Esophagus muscularis mucosa (tissue), 4 donors: ENCODE results near the gene SLC30A2. TPM values are rescaled to one million over a fixed set of nuclear protein-coding genes. Genes with fewer than 3 reads are reported as not detected.

Experiments used
- DNase-seq: peaks from one replicate; pipeline ENCODE4 v3.0.0-alpha.2; 2017; ENCODE audit errors: extremely low spot score
- H3K27ac ChIP-seq, 4 donors: fragments of 200-600 bp; sonication (generic); replicated peaks in 1 of 4; 1 replicate in 3 of 4; 2 replicates in 1 of 4; pipeline ENCODE4 v1.5.1; 2016 to 2019; ENCODE audit warnings: mild to moderate bottlenecking in 1 of 4
- H3K27me3 ChIP-seq, 4 donors: fragments of 200-600 bp; sonication (generic); one replicate each; pipeline versions ENCODE4 v1.5.1 to v1.6.0; 2016 to 2019
- H3K36me3 ChIP-seq, 4 donors: fragments of 200-600 bp; sonication (generic); one replicate each; pipeline ENCODE4 v1.5.1; 2016 to 2019
- H3K4me1 ChIP-seq, 4 donors: fragments of 200-600 bp; sonication (generic); one replicate each; pipeline ENCODE4 v1.5.1; 2016 to 2019
- H3K4me3 ChIP-seq, 4 donors: fragments of 200-600 bp; sonication (generic); 1 replicate in 2 of 4; 2 replicates in 2 of 4; pipeline ENCODE4 v1.5.1; 2016 to 2019; ENCODE audit warnings: mild to moderate bottlenecking in 4 of 4, moderate library complexity in 1 of 4
- H3K9me3 ChIP-seq, 4 donors: fragments of 200-600 bp; sonication (generic); 1 replicate in 3 of 4; 2 replicates in 1 of 4; pipeline ENCODE4 v1.5.1; 2016 to 2019
- CTCF ChIP-seq, 3 experiments: fragments of 200-600 bp in 2 of 3; fragments of 450-650 bp in 1 of 3; sonication (generic) in 2 of 3; IDR thresholded peaks; one replicate each; pipeline ENCODE4 v1.5.1; 2017 to 2019; ENCODE audit warnings: antibody characterized with exemption in 3 of 3, mild to moderate bottlenecking in 2 of 3, moderate library complexity in 1 of 3
- EP300 ChIP-seq: sonication (generic); formaldehyde crosslinking; IDR thresholded peaks from one replicate; pipeline ENCODE4 v1.6.1; 2017; ENCODE audit warnings: antibody characterized with exemption
- POLR2A ChIP-seq: fragments of 450-650 bp; IDR thresholded peaks from one replicate; pipeline ENCODE4 v1.6.1; 2017; ENCODE audit warnings: antibody characterized with exemption, moderate library complexity, mild to moderate bottlenecking, low read depth
- POLR2AphosphoS5 ChIP-seq, 2 donors: sonication (generic); formaldehyde crosslinking; IDR thresholded peaks; one replicate each; pipeline ENCODE4 v1.6.1; 2017; ENCODE audit warnings: antibody characterized with exemption in 2 of 2
- WGBS: methylation state at CpG from one replicate; pipeline ENCODE4 v1.1.5; 2018; 5-methylcytosine and 5-hydroxymethylcytosine counted together
- intact Hi-C: fragments of 100-400 bp; cut with DNase I; formaldehyde crosslinking; loops from one replicate; pipeline ENCODE4 v1.15.1; 2023
- total RNA-seq, 4 donors: library from RNA; depleted of rRNA; stranded (reverse); fragments of >200 nt; gene quantifications; one replicate each; pipeline versions ENCODE4 v1.1.0 to v1.2.1, GENCODE V29; 2016

The SLC30A2 gene
- total RNA-seq, 4 donors from 2014 or later, result 0.17 TPM; not detected in 3

- peaks cover 10 to 41% (median 21%) of the 10 kb centered on the region in 4 donors for H3K4me1 ChIP-seq
- H3K27me3 ChIP-seq, result no peaks in the 10 kb centered on the region
- no peaks in the 10 kb centered on the region for H3K9me3 ChIP-seq
- intact Hi-C loops, result no loop called here
- no peak overlapping the region for H3K27ac ChIP-seq
- DNase-seq, result no peak
- no peak for TF ChIP-seq EP300
- TF ChIP-seq POLR2AphosphoS5 (IDR thresholded peaks at IDR 0.05), result no peak
- TF ChIP-seq CTCF (IDR thresholded peaks at IDR 0.05), result no peak
- TF ChIP-seq POLR2A, result no peak
- H3K36me3 ChIP-seq, result no peaks in the 10 kb centered on the region
- WGBS, result 64% methylated on average over 8 of the region's 8 CpGs
- no peak overlapping the region for H3K4me3 ChIP-seq
These were observed 26.1 kb downstream of the SLC30A2 start for GRCh38 chr1:26019641-26020315.

GRCh38 chr1:26017606-26018005 is 28.3 kb downstream of the SLC30A2 start:
- TF ChIP-seq CTCF (IDR thresholded peaks at IDR 0.05), result no peak
- TF ChIP-seq POLR2AphosphoS5 (IDR thresholded peaks at IDR 0.05), result no peak
- no peak for TF ChIP-seq POLR2A
- TF ChIP-seq EP300, result no peak
- no peak overlapping the region for H3K4me3 ChIP-seq
- intact Hi-C loops, result no loop called here
- H3K36me3 ChIP-seq, result no peaks in the 10 kb centered on the region
- H3K27me3 ChIP-seq, result no peaks in the 10 kb centered on the region
- no peak overlapping the region for H3K27ac ChIP-seq
- peaks cover 10 to 41% (median 20%) of the 10 kb centered on the region in 4 donors for H3K4me1 ChIP-seq
- H3K9me3 ChIP-seq, result no peaks in the 10 kb centered on the region
- no peak for DNase-seq
- WGBS, result 42% methylated on average over 6 of the region's 6 CpGs

- TF ChIP-seq POLR2AphosphoS5 (IDR thresholded peaks at IDR 0.05) (no peak), EP300 (no peak), CTCF (IDR thresholded peaks at IDR 0.05) (no peak)
- intact Hi-C loops, result no loop called here
- no peak for DNase-seq
- Histone ChIP-seq H3K36me3 (no peaks in the 10 kb centered on the region), H3K4me3 (no peak overlapping the region), H3K4me1 (peaks cover 6 to 35% (median 15%) of the 10 kb centered on the region in 4 donors), H3K27me3 (no peaks in the 10 kb centered on the region), H3K27ac (no peak overlapping the region), H3K9me3 (no peaks in the 10 kb centered on the region)
- WGBS, result 67% methylated on average over 6 of the region's 6 CpGs
These were observed 28.9 kb downstream of the SLC30A2 start for GRCh38 chr1:26016953-26017545.

- Histone ChIP-seq H3K9me3 (no peaks in the 10 kb centered on the region), H3K27ac (no peak overlapping the region), H3K4me3 (no peak overlapping the region), H3K4me1 (peaks cover 0 to 29% (median 9%) of the 10 kb centered on the region in 4 donors), H3K36me3 (no peaks in the 10 kb centered on the region), H3K27me3 (no peaks in the 10 kb centered on the region)
- intact Hi-C loops, result no loop called here
- no peak for DNase-seq
- whole genome bisulfite sequencing, result 77% methylated on average over 10 of the region's 10 CpGs
- no peak for TF ChIP-seq POLR2AphosphoS5 (IDR thresholded peaks at IDR 0.05)
- no peak for TF ChIP-seq POLR2A
- no peak for TF ChIP-seq EP300
- TF ChIP-seq CTCF (IDR thresholded peaks at IDR 0.05), result no peak
These were observed 29.5 kb downstream of the SLC30A2 start for GRCh38 chr1:26016258-26016952.
